WTC11 (cell line): ENCODE data around the gene RBFA.

Source experiments
- CREB1 ChIP-seq: sonication (generic); formaldehyde crosslinking; IDR thresholded peaks from 2 replicates; pipeline ENCODE4 v1.8.0; 2023; ENCODE audit warnings: mild to moderate bottlenecking, missing genetic modification reagents
- FOXJ3 ChIP-seq: sonication (generic); formaldehyde crosslinking; IDR thresholded peaks from 2 replicates; pipeline ENCODE4 v1.9.0; 2021; ENCODE audit warnings: missing genetic modification reagents, mild to moderate bottlenecking, borderline replicate concordance
- NR2C2 ChIP-seq: sonication (generic); formaldehyde crosslinking; IDR thresholded peaks from 2 replicates; pipeline ENCODE4 v1.8.0; 2022; ENCODE audit warnings: mild to moderate bottlenecking, missing genetic modification reagents
- ZNF263 ChIP-seq: sonication (generic); formaldehyde crosslinking; IDR thresholded peaks from 2 replicates; pipeline ENCODE4 v1.8.1; 2022; ENCODE audit warnings: low read depth, mild to moderate bottlenecking, moderate library complexity, missing genetic modification reagents
- TF ChIP-seq, protein P1 (sequence below): fragments of 200-600 bp; IDR thresholded peaks from 2 replicates; pipeline ENCODE4 v1.8.0; 2022; ENCODE audit warnings: antibody characterized with exemption

DNA sequence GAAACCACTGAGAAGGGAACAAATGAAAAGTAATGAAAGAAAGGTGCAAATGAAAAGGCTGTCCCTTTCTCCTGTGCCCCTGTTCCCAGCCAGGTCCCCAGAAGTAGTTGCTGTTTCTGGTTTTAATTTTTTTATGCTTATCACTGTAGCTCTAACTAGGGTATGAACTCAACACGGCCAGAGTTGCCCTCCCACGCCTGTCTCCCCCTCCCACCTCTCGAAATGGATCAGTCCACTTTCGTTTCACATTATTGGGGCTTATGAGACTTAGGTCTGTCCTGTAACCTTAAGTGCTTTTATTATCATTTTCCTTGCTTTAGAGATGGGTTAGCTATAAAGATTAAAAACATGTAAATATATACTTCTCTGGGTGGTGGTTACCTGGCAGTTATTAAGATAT, 8.6 kb downstream of the RBFA start:
- TF ChIP-seq, protein P1, sequence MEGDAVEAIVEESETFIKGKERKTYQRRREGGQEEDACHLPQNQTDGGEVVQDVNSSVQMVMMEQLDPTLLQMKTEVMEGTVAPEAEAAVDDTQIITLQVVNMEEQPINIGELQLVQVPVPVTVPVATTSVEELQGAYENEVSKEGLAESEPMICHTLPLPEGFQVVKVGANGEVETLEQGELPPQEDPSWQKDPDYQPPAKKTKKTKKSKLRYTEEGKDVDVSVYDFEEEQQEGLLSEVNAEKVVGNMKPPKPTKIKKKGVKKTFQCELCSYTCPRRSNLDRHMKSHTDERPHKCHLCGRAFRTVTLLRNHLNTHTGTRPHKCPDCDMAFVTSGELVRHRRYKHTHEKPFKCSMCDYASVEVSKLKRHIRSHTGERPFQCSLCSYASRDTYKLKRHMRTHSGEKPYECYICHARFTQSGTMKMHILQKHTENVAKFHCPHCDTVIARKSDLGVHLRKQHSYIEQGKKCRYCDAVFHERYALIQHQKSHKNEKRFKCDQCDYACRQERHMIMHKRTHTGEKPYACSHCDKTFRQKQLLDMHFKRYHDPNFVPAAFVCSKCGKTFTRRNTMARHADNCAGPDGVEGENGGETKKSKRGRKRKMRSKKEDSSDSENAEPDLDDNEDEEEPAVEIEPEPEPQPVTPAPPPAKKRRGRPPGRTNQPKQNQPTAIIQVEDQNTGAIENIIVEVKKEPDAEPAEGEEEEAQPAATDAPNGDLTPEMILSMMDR, result no peak
- TF ChIP-seq CREB1 (CRISPR knock-in tag) (no peak), FOXJ3 (CRISPR knock-in tag) (no peak), NR2C2 (no peak), ZNF263 (CRISPR knock-in tag) (no peak)
